Measurements from ENCODE around the gene SFXN2. TPM values are rescaled to one million over a fixed set of nuclear protein-coding genes. Genes with fewer than 3 reads are reported as not detected.
A peak's percentile ranks its signal among the peaks of the same experiment; 100 is the strongest.

Gene SFXN2
- polyA plus RNA-seq, 2 of the 4 experiments (the other 2 are of a cell fraction): 5.6 to 7.4 TPM

DNA sequence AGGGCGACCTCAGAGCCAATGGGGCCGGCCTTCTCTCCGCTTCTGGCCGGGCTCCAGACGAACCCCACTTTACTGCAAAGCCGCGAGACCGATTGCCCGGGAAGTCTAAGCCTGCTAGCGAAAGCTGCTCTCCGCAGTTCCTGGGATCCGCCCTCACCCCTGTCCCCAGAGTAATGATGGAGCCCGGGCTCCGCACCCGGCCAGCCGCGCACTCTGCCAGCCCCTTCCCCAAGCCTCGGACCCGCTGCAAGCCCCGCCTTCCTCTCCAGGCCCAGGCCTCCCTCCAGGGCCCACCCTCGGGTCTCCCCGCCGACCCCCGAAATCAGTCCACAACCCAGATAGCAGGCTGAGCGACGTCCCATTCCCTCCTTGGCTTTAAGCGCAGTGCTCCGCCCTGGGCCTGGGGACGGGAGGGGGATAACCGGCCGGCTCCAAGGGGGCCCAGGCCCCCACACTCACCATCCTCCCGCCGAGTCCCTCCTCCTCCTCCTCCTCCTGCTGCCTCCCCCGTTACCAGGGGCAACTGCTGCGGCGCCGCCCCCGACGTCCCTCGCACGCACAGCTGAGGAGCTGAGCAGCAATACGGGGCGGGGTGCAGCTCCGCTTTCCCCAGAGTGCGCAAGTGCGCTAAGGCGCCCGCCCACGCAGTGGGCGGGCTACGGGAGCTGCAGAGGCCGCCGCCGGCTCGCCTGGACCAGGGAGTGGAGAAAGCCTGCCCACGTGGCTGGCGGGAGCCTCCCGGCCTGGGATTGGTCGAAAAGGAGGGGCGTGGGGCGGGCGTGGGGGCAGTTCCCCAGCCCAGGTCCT, 419 bp upstream of the SFXN2 start, which contains the start of gene ARL3 (continued):
- TF ChIP-seq JUN (IDR thresholded peaks at IDR 0.05) (0 out of 5 replicates have a peak, but pooled peaks have one; percentile 47 to 55), HOXB13 (CRISPR knock-in tag; IDR thresholded peaks at IDR 0.05; ENCODE audit: low read depth) (no peak), HDAC2 (IDR thresholded peaks at IDR 0.05) (no peak), PHF8 (IDR thresholded peaks at IDR 0.05; ENCODE audit: borderline replicate concordance, low read depth) (peak; percentile 57), EP300 (IDR thresholded peaks at IDR 0.05) (no peak), TP53 (CRISPR knock-in tag; IDR thresholded peaks at IDR 0.05) (no peak), KDM1A (IDR thresholded peaks at IDR 0.05; ENCODE audit: low read depth) (0 out of 2 replicates have a peak, but pooled peaks have one; percentile 47), E2F6 (IDR thresholded peaks at IDR 0.05; ENCODE audit: borderline replicate concordance, low read depth) (peak; percentile 91; the same call in 1 of the 2 replicates), RAD21 (conservative IDR thresholded peaks at IDR 0.05 in 1 of 2, IDR thresholded peaks at IDR 0.05 in 1 of 2) (no peak), BCL3 (IDR thresholded peaks at IDR 0.05) (0 out of 3 replicates have a peak, but pooled peaks have one; percentile 18), FOSB (CRISPR knock-in tag; IDR thresholded peaks at IDR 0.05) (no peak), CEBPB (IDR thresholded peaks at IDR 0.05) (no peak), REST (IDR thresholded peaks at IDR 0.05) (0 out of 2 replicates have a peak, but pooled peaks have one; percentile 40), SREBF2 (IDR thresholded peaks at IDR 0.05) (no peak), RARB (CRISPR knock-in tag; IDR thresholded peaks at IDR 0.05) (no peak), CHD2 (IDR thresholded peaks at IDR 0.05; ENCODE audit: low read length, partially characterized antibody) (peak; percentile 57)
- TF ChIP-seq, protein P1, sequence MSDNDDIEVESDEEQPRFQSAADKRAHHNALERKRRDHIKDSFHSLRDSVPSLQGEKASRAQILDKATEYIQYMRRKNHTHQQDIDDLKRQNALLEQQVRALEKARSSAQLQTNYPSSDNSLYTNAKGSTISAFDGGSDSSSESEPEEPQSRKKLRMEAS (IDR thresholded peaks at IDR 0.05): no peak; the same call in 1 of the 2 replicates
- TF ChIP-seq, protein P2, sequence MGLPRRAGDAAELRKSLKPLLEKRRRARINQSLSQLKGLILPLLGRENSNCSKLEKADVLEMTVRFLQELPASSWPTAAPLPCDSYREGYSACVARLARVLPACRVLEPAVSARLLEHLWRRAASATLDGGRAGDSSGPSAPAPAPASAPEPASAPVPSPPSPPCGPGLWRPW (IDR thresholded peaks at IDR 0.05): no peak
- TF ChIP-seq, protein P3, sequence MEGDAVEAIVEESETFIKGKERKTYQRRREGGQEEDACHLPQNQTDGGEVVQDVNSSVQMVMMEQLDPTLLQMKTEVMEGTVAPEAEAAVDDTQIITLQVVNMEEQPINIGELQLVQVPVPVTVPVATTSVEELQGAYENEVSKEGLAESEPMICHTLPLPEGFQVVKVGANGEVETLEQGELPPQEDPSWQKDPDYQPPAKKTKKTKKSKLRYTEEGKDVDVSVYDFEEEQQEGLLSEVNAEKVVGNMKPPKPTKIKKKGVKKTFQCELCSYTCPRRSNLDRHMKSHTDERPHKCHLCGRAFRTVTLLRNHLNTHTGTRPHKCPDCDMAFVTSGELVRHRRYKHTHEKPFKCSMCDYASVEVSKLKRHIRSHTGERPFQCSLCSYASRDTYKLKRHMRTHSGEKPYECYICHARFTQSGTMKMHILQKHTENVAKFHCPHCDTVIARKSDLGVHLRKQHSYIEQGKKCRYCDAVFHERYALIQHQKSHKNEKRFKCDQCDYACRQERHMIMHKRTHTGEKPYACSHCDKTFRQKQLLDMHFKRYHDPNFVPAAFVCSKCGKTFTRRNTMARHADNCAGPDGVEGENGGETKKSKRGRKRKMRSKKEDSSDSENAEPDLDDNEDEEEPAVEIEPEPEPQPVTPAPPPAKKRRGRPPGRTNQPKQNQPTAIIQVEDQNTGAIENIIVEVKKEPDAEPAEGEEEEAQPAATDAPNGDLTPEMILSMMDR (IDR thresholded peaks at IDR 0.05): no peak
